GM19397 (cell line): ENCODE results near the gene PDZRN4.

Experiments
- ATAC-seq: cut with Tn5 transposase; IDR thresholded peaks from one replicate; pipeline ENCODE4 v1.9.1; 2021; ENCODE audit warnings: mild to moderate bottlenecking, moderate library complexity; ENCODE audit not compliant: unreplicated experiment

The PDZRN4 gene

DNA sequence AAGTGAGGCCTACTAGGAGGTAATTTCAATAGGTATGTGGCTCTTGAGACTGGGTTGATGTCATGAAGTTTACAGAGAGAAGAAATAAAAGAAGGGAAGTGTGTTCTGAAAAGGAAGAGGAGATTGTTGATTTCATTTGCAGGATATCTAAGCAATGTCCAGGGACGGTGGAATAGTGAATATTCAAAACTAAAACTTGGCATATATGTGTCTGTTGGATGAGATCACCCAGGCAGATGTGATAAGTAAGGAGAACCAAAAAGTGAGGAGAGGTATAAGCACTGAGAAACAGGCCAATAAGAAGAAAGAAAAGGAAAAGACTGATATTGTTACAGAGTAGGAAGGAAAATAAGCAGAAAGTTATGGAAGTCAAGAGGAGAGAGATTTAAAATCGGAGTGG lies 255.6 kb downstream of the PDZRN4 start:
- ATAC-seq, result no peak

DNA sequence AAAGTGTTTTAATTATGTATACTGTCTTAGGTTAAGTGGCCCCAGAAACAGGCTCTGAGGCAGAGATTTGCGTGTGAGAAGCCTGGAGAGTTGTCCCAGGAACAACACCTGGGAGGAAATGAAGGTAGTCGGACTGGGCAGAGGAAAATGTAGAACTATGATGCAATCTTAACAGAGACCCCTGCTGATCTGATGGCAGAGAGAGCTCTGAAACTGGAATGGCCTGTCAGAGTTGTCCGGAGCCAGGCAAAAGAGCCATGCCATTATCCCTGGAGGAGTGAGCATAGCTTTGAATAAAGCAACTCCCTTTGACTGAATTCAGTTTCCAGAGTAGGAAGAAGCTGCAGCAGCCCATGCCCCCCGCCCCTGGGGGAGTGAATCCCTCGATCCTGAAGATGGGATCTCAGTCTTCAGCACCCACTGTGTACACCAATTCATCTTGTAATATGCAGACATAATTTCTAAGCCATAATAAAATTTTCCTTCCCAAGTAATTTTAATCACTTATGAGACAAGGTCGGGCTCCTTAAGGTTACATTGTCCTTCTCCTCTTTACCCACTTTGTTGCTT lies 264.8 kb downstream of the PDZRN4 start:
- ATAC-seq, result no peak

DNA sequence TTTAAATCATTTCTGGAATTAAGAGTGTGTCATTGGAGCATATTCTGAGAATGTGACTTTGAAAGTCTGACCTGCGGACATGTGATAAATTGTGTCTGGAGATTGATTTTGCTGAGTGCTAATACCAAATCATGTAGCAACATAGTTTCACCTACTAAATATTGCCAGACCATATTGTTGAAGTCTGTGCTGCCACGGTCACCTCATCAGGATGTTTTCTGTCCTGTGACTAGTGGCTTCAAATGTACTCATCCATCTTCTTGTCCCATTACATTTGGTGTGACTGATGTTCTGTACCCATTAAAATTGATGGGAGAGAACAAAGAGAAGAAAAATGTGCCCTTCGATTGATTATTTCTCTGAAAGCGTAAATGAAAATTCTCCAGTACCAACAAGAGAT lies 265.3 kb downstream of the PDZRN4 start:
- no peak for ATAC-seq

DNA sequence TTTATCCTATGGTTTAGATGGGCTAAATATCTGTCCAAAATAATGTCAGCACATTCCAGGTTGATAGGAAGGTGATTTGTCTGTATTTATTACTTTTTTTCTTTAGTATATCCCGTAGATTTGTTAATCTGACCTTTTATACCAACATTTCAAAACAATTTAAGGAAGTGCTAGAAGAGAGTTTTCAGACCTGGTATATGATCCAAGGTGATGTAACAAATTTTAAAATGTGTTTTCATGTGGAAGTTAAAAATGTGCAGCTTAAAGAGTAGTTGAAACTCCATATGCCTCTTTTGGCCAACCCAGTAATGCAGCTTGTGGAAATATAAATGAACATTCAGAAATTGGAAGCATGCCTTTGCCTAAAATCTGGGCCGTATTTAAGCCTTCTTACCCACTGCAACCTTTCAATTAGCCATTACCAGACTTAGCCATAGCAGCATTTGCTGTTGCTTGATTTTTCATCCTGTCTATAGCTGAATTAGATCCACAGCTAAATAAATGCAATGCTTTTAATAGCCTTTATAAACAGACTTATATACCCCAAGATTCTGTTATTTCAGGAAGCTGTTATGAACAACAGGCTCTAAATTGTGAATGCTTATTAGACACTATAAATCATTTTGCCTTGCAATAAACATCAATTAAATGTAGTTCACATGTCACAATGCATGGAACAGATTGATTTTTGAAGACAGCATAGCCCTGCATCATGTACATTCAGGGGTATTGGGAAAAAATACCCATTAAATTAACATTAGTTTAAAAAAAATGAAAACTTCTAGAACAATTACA lies 271.2 kb downstream of the PDZRN4 start:
- ATAC-seq, result no peak

DNA sequence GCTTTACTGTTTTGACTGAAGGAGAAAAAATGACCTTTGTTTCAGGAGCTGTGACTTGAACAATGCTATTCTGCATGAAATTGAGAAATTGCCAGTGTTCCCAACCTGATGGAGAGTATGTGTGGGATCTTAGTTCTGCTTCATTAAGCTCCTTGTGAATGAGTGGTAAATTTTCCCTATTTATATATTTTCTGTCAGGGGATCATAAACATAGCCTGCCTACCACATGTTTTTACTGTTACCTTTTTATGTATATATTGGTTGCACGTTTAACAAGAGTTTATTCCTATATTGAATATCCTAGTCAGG lies 271.7 kb downstream of the PDZRN4 start:
- no peak for ATAC-seq

DNA sequence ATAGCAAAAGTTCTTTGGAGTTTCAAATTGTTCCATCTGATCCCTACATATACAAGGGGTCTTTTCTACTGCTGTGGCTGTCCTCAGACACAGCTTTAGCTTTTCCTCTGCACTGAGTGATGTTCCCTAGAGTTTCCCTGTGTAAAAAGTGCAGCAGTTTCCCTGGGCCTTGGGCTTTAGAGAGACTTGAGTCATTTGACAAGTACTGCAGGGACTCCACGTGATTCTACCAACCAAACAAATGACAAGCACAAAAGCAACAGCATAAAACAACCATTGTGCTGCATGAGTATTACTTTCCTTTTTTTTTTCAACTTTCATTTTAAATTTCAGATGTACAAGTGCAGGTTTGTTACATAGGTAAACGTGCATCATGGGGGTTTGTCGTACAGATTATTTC lies 272.8 kb downstream of the PDZRN4 start:
- no peak for ATAC-seq

DNA sequence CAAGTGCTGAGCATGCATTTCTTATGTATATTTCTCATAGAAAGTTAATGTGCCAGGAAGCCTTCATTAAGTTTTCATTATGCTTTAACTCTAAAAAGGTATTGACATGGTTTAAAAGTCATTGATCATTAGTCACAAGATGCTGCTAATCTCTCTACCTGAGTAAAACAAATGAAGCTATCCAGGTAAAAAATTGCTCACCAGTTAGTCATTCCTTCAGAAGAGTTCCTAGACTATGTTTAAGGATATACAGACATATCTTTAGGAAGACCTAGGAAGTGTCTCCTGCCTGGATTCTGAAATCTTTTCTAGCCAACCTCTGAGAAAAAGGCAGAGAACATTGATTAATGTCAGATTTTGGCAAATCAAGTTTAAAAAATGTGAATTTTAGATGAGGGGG lies 274.2 kb downstream of the PDZRN4 start:
- ATAC-seq, result no peak

DNA sequence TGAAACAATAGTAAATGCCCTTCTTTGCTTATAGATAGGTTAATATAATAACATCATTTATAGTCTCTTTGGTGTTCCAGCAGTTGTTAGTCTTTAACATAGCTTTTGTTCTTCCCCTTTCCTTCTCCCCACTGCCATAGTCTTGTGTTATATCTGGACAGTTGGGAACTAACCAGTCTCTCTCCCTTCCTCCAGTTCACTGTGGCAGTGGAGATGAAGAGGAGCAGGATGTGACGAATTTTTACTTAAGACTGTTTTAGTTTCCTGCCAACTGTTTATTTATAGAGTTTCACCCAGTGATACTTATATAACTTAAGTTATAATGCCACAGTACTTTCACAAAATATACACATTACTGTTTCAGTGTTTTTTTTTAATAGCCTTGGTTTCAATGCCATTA lies 277.4 kb downstream of the PDZRN4 start:
- ATAC-seq, result no peak

DNA sequence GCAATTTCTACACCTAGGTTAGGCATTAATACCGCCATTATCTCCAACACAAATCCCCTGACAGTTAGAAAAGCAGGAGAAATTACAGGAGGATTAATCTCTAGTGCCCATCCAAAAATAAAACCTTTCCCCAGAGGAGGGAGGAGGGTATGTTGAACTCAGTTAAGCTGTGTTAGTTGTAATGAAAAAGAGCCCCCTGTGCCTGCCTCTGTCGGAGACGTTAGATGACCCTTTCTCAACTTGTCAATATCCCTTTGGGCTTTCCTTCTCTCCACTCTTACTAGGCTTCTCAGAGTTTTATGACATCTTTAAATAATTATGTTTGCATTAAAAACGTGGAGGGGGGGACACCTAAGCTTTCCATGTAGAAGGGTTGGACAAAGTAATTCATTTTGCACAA lies 278.2 kb downstream of the PDZRN4 start:
- no peak for ATAC-seq

DNA sequence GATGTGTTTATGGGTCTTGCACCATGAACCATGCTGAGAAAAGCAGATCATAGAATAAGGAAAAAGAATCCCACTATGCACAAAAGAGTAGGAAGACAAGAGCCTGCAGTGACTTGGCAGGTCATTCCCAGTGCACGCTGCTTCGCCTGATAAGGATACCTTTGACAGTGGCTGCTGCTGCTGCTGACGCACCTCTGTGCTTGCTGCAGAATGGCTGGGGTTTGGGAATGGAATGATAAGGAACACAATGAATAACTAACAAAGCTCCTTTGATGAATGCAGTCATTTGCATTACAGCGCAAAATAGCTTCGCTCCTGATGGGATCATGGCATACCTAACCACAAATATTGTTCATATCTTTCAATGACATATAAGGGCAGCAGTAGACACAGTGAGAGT lies 278.7 kb downstream of the PDZRN4 start:
- ATAC-seq, result no peak

DNA sequence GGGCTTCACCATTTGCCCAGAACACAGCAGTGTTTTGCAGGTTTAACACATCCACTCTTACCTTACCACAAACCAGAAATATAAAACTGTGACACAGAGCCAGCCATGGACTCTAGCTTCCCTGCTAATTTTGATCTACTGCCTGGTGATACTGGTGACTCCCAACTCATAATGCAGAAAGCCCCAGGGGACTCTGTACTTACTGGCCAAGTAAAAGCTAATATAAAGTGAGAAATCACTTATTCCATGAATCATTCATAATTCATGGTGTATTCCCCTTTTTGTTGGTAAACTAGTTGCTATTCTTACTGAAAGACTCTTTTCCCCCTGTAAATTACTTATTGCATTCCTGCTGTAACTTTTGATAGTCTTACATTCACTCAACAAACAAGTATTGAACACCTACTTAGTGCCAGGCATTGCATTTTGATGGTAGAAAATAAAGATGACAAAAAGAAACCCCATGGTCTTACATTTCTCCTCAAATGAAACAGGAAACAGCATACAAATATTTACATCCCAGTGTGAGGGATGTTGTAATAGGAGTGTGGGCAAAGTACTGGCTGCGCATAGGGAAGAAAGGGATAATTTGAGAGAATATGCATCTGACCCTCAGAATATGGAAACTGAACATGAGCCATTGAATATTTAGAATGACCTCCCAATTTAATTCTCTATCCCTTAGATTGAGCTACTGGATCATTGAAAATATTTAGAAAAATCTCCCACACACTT lies 279.6 kb downstream of the PDZRN4 start:
- no peak for ATAC-seq

DNA sequence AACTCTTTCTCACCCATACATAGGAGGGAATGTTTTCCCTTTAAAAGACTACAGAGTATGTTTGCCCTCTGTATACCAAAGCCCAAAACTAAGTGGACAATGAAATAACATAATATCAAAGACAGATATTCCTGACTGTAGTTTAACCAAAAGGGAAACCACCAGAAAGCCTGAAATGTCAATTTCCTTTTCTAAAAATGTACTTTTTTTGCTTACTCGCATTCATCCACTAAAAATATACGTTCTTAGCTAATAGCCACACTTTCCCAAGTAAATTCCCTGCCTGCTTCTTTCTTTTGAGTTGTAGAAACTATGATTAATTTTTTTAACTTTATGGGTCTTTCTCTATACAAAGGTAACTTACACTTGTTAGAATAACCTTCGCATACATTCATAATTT lies 280.2 kb downstream of the PDZRN4 start:
- no peak for ATAC-seq

DNA sequence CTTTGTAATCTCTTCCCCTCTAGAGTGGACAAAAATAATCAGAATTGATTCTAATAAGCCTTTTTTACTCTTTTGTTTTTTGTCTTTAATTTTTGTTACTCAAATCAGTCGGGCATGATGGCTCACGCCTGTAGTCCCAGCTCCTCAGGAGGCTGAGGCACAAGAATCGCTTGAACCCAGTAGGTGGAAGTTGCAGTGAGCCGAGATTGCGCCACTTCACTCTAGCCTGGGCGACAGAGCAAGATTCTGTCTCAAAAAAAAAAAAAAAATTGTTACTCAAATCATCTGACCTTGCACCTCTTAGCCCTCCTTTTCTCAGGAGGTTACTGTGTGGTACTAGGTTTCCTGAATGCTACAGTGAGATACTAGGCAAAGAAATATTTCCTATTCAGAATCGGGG lies 280.6 kb downstream of the PDZRN4 start:
- no peak for ATAC-seq

DNA sequence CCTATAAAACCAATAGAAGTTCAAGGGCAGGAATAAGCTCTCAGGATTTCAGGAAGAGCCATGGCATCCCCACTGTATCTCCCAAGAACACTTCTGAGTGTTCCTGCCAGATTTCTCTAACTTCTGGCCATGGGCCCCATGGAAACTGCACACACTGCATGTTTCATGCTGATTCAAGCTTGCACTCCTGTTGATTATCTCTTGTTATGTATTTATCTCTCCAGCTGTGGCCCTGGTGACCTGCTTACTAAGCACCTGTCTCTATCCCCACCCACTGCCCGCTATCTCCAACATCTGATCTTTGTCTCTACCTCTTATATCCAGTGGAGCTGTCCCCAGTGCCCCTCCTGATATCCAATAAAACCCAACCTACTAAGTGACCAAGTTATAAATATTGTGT lies 285.3 kb downstream of the PDZRN4 start:
- no peak for ATAC-seq

DNA sequence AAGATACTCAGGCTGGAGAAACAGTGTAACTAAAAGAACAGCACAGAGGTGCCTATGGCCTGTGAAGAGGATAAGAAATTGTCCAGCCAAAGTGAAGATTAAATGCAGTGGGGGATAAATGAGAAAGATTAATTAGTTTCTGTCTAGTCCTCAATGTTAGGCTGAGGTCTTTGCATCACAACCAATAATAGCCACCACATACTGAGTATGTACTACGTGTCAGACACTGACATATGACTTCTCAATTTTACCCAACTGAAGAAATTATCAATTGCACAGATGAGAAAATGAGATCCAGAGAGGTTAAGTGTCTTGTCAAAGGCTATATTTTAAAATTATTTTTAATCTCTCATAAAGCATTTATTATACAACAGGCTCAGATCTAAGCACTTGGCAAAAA lies 285.9 kb downstream of the PDZRN4 start:
- no peak for ATAC-seq

DNA sequence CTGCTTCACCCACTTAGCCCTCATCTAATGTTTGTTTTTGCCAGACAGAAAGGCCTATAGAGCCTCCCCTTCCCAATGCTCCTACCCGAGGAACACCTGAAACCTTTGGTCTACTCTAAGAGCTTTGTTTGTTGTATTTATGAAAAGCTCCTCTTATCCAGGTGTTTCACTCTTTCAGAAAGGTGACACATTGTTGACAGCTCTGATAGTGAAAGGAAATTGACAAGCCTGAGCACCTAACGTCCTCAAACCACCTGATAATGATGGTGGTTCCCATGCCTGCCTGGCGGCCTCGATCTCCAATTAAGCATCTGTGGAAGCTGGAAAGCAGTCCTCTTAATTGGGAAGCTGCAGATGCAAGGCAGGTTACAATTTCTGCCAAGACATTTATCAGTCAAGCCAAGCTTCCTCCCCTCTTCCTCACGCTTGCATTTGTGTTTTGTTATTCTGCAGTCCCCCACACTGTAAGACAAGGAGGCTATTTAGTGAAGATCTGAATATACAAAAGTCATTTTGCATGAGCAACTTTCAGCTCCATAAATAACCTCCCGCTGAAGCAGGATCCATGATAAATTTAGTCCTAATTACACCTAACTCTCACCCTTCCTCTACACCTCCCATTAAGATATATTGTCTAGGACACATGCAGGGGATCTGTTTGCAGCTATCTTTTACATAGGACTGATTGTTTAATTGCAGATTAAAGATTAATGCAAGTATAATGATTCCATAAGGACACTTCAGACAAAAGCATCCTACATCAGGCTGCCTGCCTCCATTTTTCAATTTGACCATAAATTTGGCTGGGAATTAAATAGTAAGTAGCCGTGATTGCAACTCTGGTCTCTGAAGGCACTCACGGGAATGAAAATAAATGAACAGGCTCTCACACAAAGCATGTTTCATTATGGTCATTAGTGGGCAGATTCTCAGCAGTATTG lies 288.6 kb downstream of the PDZRN4 start:
- no peak for ATAC-seq

DNA sequence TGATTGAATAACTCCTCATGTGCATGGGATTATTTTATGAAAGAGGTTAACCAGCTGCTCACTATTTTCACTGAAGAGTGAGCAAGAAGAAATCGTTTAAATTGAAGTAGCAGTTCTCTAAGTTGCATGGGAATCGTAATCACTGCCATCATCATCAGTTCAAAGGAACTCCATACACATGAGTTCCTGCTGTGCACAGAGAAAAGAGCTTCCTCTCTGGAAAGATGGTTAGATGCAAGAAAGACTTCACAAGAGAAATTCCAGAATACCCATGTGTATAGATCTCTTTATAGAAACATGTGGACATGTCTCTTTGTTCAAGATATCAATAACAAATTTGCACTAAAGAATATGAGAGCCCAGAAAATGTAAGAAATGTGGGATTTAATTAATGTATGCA lies 291.3 kb downstream of the PDZRN4 start:
- ATAC-seq, result no peak

DNA sequence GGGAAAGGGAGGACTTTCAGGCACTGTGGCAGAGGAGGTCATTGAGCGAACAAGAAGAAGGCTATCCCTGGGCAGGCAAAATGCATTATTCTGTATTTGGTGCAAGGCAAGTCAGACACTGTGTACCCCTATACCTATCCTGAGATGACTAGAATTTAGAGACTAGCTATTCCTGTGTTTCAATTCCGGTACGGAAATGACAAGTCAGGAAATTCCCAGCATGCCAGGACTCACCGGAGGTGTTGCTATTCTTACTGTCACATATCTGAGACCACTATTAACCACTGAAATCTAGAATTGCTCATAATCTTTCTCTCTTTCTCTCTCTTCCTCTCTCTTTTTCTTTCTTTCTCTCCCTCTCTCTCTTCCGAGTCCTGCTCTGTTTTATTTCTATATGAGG lies 297.1 kb downstream of the PDZRN4 start:
- ATAC-seq, result no peak

DNA sequence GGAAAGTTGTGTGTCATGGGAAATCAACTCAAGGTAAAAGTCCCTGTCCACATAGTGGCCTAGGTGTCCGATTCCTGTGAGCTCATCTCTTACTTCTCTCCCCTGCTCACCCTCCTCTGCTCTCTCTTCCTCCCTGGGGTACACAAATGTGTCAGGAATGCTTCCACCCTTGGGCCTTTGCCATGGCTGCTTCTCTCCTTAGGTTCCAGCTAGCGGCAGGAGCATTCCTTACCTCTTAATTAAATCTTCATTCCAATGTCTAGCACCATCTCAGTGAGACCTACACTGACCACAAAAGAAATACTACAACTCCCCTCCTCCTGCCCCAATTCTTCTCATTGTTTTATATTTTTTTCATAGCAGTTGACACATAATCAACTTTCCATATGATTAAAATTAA lies 298.6 kb downstream of the PDZRN4 start:
- ATAC-seq, result no peak

DNA sequence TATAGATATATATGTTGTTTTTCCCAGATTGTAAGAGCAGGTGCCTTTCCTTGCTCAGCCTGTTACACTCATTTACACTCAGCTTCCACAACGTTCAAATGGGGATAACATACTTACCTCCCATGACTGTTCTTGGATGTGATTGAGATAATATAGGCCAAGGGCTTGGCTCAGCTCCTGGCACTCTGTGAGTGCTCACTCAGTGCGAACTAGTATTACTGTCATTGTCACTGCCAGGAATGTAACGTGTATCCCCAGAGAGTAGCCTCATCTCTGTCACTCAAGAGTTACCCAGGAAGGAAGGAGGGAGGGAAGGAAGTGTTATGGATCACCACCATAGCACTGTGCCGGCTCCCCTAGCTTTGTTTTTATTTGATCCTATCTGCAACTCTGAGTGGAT lies 307.9 kb downstream of the PDZRN4 start:
- no peak for ATAC-seq

DNA sequence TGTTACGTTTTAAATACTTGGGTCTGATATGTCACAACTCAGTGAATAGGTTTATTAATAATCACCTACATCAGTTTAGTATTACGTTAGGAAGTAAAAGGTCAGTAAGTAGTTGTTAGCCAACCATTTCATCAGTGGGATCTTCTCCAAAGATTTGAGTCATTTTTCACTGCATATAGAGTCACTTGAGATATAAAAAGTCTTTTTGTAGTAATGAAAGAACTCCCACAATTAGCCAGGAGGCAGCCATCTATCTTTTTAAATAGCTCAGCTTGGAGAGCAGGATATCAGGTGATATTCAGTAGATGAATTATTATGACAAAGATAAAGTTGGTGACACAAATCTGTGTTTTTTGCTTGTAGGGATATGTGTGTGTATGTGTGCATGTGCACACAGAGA lies 309.3 kb downstream of the PDZRN4 start:
- ATAC-seq, result no peak
